Right cardiac atrium (tissue), 5 donors: ENCODE data around the gene MINDY4. TPM values are rescaled to one million over a fixed set of nuclear protein-coding genes. Genes with fewer than 3 reads are reported as not detected.
A peak's percentile ranks its signal among the peaks of the same experiment; 100 is the strongest.

Experiments used
- ATAC-seq, 2 donors: fragments of 200-7000 bp; cut with Tn5 transposase; one replicate each; pipeline versions ENCODE4 v1.8.0 to v1.9.1; 2020; ENCODE audit warnings: moderate library complexity in 2 of 2, mild to moderate bottlenecking in 1 of 2
- DNase-seq, 3 donors: peaks; one replicate each; pipeline ENCODE4 v3.0.0-alpha.2; 2020
- H3K27ac ChIP-seq: one replicate; pipeline ENCODE4 v1.5.1; 2013; ENCODE audit warnings: mild to moderate bottlenecking, low read length, control low read depth, moderate library complexity
- H3K27me3 ChIP-seq: one replicate; pipeline ENCODE4 v1.6.1; 2013; ENCODE audit not compliant: control insufficient read depth, insufficient read depth
- H3K4me1 ChIP-seq: one replicate; pipeline ENCODE4 v1.6.1; 2013; ENCODE audit warnings: low read length; ENCODE audit not compliant: control insufficient read depth, insufficient read depth
- H3K4me3 ChIP-seq: one replicate; pipeline ENCODE4 v1.5.1; 2013; ENCODE audit warnings: low read length, control low read depth
- H3K9me3 ChIP-seq: one replicate; pipeline ENCODE4 v1.6.1; 2013; ENCODE audit warnings: low read length; ENCODE audit not compliant: control insufficient read depth
- WGBS: extraction: QIAGEN DNeasy Blood & Tissue Kit; methylation state at CpG from one replicate; pipeline ENCODE4 v1.1.7; 2013; 5-methylcytosine and 5-hydroxymethylcytosine counted together
- intact Hi-C, 4 donors: fragments of 100-400 bp; cut with DNase I; formaldehyde crosslinking; loops; one replicate each; pipeline versions ENCODE4 v1.11.0 to v1.14.0; 2022 to 2023
- polyA plus RNA-seq: library from polyadenylated mRNA; stranded (reverse); fragments of 200-250 nt; gene quantifications from one replicate; pipeline ENCODE4 v1.2.3, GENCODE V29; 2013
- total RNA-seq, 4 donors: library from RNA; stranded (reverse); fragmentation: NEBNext Ultra II Directional; extraction: Animal tissue kit (Norgen Biotek cat#: 25700); gene quantifications; one replicate each; pipeline ENCODE4 v1.2.1, GENCODE V29; 2021
- donor health status: healthy with polysubstance abuse.
- donor health status: DM: no; HTN: yes; CAD: no.
- donor health status: DM: no; HTN: no; CAD: no.
- donor health status: DM: no; HTN: yes; CAD: no; lungs with severe emphysema.
- donor health status: DM: yes; HTN: yes; CAD: no.

Gene MINDY4
- total and polyA plus RNA-seq, 5 donors = 2.3 to 6.0 (median 5.2) TPM

DNA sequence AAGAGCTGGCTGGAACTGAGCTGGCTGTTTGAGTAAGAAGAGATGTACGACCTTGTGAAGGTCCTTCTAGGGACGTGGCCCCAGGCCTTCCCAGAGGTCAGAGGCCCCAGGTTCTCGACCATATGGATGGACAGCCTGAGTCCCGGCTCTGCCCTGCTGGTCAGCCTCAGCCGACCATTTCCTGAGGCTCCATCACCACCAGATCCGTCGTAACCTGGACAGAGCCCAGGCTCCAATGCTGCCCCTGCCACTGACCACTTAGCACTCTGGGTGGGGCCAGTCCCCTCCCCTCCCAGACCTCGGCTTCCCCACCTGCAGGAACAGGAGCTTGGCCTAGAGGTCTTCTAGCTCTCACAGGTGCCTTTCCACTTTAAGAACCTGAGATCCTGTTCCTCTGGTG lies 29.9 kb upstream of the MINDY4 start:
- no peaks in the 10 kb centered on the region for H3K27me3 ChIP-seq
- intact Hi-C loops = loop anchor here in 1 of 4 donors (5.0 kb wide), 1 partner anchor 59 kb away; the partner anchor contains the start of gene CRHR2
- H3K9me3 ChIP-seq = no peaks in the 10 kb centered on the region
- no peak overlapping the region for H3K27ac ChIP-seq
- DNase-seq (no peak), ATAC-seq (no peak)
- H3K4me1 ChIP-seq = no peaks in the 10 kb centered on the region
- H3K4me3 ChIP-seq = no peak overlapping the region
- WGBS = 88% methylated on average over 8 of the region's 8 CpGs

DNA sequence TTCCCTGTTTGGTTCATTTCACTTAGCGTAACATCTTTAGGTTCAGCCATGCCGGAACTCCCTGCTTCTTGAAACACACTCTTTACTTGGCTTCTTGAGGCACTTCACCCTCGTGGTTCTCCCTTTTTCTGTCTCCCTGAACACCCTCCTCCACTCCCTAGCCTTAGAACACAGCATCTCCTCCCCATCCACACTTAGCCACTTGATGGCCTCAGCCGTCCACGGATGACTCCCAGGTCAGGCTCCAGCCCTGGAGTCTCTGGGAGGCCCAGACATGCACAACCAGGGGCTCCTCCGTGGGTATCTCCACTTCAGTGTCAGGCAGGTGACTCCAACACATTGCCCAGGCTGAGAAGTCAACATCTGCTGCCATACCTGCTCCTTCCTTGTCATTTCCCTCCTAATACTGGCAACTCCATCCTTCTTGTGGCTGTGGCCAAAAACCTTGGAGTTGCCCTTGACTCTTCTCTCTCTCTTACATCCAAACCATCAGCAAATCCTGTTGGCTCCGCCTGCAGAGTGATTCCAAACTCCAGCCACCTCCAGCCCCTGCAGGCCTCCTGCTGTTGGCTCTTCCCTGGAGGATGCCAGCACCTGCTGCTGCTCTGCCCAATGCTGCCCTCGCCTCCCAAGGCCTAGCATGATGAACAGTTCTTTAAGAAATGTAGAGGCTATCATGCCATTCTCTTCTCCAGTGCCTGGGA lies 27.7 kb upstream of the MINDY4 start:
- intact Hi-C loops = loop anchor here in 1 of 4 donors (5.0 kb wide), 1 partner anchor 61 kb away; the partner anchor contains the start of gene CRHR2
- WGBS = 59% methylated on average over 8 of the region's 8 CpGs
- no peaks in the 10 kb centered on the region for H3K27me3 ChIP-seq

DNA sequence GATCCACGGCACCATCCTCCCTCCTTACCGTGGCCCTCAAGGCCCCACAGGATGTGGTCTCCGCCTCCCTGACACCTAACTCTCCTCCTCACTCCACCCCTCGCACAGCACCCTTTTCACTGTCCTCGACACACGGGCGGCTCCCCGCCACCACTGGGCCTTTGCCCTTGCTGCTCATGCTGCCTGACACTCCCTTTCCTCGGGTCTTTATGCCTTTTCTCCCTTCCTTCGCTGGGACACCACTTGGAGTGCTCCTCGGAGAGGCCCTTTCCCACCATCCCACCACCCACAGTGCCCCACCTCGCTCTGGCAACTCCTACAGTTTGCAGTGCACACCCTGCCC lies 27.2 kb upstream of the MINDY4 start:
- Histone ChIP-seq H3K27me3 (no peaks in the 10 kb centered on the region), H3K9me3 (no peaks in the 10 kb centered on the region), H3K4me3 (no peak overlapping the region), H3K4me1 (no peaks in the 10 kb centered on the region), H3K27ac (no peak overlapping the region)
- intact Hi-C loops = loop anchor here in 1 of 4 donors (5.0 kb wide), 1 partner anchor 62 kb away; the partner anchor contains the start of gene CRHR2
- no peak for ATAC-seq
- WGBS = 92% methylated on average over 12 of the region's 12 CpGs
- DNase-seq = peak in 1 of 3 donors; percentile 51

More for the DNA sequence above, 27.7 kb upstream of the MINDY4 start:
- DNase-seq = peak in 2 of 3 donors; percentile 79 to 83
- no peaks in the 10 kb centered on the region for H3K4me1 ChIP-seq
- peak; percentile 79 for ATAC-seq
- H3K4me3 ChIP-seq = no peak overlapping the region
- H3K27ac ChIP-seq = no peak overlapping the region
- H3K9me3 ChIP-seq = no peaks in the 10 kb centered on the region

DNA sequence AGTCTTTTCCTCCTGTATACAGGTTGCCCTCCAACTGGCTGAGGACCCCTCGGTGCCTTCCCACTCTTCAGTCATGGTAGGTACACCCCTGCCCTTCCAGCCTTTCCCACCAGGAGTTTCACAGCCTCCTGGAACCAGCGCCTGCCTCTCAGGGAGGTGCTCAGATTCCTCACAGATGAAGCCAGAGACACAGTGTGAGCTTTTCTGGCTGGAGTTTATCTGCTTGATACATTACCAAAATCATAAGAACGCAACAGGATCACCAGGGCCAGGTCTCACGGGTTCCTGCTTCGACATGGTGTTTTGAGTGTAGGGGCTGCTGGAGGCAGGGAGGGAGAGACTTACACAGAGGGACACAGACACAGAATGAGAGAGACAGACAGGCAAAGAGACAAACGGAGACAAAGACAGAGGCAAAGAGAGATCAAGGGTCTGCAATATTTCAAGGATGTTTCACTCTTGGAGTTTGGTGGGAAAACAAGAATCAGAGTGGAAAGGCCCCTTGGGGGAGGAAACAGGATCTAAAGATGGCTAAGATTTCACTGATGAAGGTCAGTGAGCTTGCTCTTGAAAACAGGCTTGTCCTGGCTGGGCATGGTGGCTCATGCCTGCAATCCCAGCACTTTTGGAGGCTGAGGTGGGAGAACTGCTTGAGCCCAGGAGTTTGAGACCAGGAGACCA lies 25.8 kb upstream of the MINDY4 start:
- Histone ChIP-seq H3K9me3 (no peaks in the 10 kb centered on the region), H3K4me1 (peaks cover 1% of the 10 kb centered on the region), H3K27me3 (no peaks in the 10 kb centered on the region), H3K27ac (no peak overlapping the region), H3K4me3 (no peak overlapping the region)
- peak in 1 of 3 donors; percentile 47 for DNase-seq
- intact Hi-C loops = no loop called here
- 47% methylated on average over 6 of the region's 6 CpGs for WGBS
- ATAC-seq = no peak

DNA sequence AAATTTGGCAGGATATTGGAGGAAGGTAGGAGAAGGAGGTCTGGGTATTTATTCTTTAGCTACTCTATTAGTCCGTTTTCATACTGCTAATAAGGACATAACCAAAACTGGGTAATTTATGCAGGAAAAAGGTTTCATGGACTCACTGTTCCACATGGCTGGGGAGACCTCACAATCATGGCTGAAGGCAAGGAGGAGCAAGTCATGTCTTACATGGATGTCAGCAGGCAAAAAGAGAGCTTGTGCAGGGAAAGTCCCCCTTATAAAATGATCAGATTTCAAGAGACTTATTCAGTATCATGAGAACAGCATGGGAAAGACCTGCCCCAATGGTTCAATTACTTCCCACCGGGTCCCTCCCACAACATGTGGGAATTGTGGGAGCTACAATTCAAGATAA lies 21.2 kb upstream of the MINDY4 start:
- 50% methylated on average over 2 of the region's 2 CpGs for WGBS
- H3K9me3 ChIP-seq = no peaks in the 10 kb centered on the region
- H3K27me3 ChIP-seq = no peaks in the 10 kb centered on the region
- intact Hi-C loops = no loop called here
- H3K27ac ChIP-seq = peak overlapping the region; percentile 73
- DNase-seq (no peak), ATAC-seq (no peak)
- H3K4me1 ChIP-seq = peaks cover 5% of the 10 kb centered on the region
- no peak overlapping the region for H3K4me3 ChIP-seq

DNA sequence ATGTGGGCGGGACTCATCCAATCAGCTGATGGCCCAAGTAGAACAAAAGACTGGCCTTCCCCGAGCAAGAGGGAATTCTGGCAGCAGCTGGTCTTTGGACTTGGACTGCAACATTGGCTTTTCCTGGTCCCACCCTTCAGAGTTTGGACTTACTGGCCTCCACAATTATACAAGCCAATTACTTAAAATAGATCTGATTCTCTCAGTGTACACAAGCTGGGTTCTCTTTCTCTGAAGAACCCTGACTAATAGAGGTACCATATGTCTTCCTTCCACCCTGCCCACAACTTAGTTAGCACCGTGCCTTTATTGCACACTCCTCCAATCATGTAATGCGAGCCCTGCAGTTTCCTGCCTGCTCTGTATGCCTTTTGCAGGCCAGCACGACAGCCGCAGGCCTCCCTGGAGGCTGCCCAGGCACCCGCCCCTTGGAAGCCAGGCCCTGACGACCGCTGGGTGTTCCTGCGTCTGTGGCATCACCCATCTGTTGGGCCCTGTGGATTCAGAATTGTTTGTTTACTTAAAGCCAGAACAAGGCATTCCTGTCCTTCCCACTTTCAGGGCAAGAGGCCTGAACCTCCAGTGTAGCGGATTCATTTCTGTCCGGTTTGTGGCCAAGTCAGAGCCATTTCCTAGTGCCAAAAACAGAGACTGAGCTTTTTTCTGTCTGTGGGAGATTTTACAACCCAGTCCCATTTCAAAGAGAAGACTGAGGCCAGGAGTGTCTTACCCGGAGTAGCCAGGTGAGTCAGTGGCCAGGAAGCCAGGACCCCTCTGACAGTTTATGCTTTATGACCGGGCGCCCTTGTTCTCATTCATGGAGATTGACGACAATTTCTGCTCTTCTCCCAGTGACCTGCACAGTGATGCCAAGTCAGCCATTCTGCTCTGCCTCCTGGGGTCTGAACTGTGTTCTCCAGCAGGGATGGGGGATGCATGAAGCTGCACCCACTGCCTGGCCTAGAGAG lies 20.2 kb upstream of the MINDY4 start:
- H3K9me3 ChIP-seq = no peaks in the 10 kb centered on the region
- intact Hi-C loops = no loop called here
- WGBS = 35% methylated on average over 16 of the region's 16 CpGs
- H3K27me3 ChIP-seq = no peaks in the 10 kb centered on the region
- peak overlapping the region; percentile 13 for H3K4me3 ChIP-seq
- ATAC-seq (peak; percentile 75 to 79), DNase-seq (peak; percentile 86 to 94 (median 94))
- H3K27ac ChIP-seq = peak overlapping the region; percentile 87
- peaks cover 5% of the 10 kb centered on the region for H3K4me1 ChIP-seq

DNA sequence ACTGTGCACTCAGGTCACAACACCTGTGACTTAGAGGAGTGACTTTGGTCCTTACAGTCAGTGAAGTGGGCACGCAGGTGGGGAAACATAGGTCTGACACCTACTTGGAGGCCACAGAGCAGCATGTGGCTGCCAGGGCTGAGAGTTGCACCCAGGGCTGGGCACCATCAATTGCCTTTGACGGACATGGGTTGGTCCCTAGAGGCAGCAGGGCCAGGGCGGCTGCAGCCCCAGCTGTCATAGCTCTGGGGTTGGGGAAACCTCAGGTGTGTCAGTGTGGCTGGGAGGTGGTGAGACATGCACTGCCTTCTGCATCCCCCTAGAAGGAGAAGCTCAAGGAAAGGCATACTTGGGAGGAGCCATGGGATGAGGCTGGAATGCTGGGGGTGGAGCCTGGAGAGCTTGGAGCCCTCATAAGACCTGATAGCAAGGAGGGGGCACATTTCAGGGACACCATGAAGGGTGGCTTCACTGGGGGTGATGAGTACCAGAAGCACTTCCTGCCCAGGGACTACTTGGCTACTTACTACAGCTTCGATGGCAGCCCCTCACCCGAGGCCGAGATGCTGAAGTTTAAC lies 19.4 kb upstream of the MINDY4 start, which contains the start of gene INMT:
Gene INMT (plus strand): TSS at position 440 of the 578 bp plus-strand sequence. CDS start 16 bp downstream, at position 456.
- H3K27ac ChIP-seq = peak within 1 kb of the TSS; percentile 87
- intact Hi-C loops = no loop called here

DNA sequence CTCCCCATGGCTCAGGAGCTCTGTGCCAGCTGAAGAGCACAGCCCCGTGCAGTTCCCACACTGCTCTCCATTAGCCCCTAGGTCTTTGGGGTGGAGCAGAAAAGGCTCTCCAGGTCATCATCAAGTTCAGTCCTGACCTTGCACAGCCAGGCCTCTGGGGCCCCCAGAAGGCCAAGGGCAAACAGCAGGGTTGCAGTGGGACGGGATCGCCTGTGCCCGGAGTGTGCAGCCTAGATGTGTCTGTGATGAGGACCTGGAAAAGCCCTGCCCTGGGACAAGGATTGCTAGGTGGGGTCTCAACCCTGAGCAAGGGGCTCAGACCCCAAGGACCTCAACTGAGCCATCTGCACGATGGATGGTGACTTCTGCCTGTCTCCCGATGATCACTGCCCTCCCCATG lies 18.7 kb upstream of the MINDY4 start:
- peaks cover 5% of the 10 kb centered on the region for H3K4me1 ChIP-seq
- intact Hi-C loops = no loop called here
- H3K4me3 ChIP-seq = peak overlapping the region; percentile 55
- ATAC-seq (peak in 1 of 2 donors; percentile 1), DNase-seq (peak in 1 of 3 donors; percentile 50)
- no peaks in the 10 kb centered on the region for H3K27me3 ChIP-seq
- peak overlapping the region; percentile 87 for H3K27ac ChIP-seq
- no peaks in the 10 kb centered on the region for H3K9me3 ChIP-seq
- WGBS = 54% methylated on average over 6 of the region's 6 CpGs

More for the DNA sequence above, 19.4 kb upstream of the MINDY4 start, which contains the start of gene INMT:
- peak; percentile 57 to 69 for ATAC-seq
- DNase-seq = peak in 2 of 3 donors; percentile 69 to 88
- Histone ChIP-seq H3K4me3 (peak within 1 kb of the TSS; percentile 55), H3K9me3 (no peaks in the 10 kb centered on the region), H3K4me1 (peaks cover 5% of the 10 kb centered on the region), H3K27me3 (no peaks in the 10 kb centered on the region)
- 50% methylated on average over 6 of the region's 6 CpGs for WGBS

DNA sequence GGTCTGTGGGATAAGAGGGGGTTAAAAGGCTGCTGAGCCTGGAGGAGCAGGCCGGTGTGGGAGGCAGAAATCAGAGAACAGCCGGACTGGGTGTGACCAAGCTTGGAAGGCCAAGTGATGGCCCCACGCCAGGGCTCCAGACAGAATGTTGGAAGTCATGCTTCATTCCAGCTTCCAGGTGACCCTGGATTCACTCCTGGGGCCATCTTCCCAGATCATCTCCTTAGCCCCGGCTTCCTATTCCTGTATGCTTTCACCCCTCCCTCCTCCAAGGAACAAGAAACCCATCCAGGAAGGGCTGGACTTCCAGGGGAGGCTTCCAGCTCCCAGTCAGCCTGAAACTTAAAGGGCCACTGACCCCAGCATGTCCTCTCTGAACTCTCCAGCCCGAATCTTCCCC lies 18.2 kb upstream of the MINDY4 start:
- Histone ChIP-seq H3K4me3 (peak overlapping the region; percentile 55), H3K4me1 (peaks cover 5% of the 10 kb centered on the region), H3K27ac (peak overlapping the region; percentile 87), H3K9me3 (no peaks in the 10 kb centered on the region), H3K27me3 (no peaks in the 10 kb centered on the region)
- peak; percentile 30 to 71 for ATAC-seq
- 8% methylated on average over 5 of the region's 5 CpGs for WGBS
- peak; percentile 86 to 94 (median 91) for DNase-seq
- intact Hi-C loops = no loop called here

DNA sequence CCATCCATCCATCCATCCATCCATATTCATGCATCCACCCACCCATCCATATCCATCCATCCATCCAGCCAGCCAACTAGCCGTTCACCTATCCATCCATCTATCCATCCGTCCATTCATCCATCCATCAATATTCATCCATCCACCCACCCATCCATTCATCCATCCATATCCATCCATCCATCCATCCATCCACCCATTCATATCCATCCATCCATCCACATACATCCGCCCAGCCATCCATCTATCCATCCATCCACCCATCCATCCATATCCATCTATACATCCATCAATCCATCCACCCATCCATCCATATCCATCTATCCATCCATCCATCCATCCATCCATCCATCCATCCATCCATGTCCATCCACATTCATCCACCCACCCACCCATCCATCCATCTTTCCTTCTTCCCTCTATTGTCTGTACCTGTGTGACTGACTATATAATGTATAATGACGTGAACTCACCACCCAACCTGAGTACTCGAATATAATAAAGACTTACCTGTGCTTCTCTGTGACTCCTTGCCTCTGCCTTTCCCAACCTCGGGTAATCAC lies 16.8 kb upstream of the MINDY4 start:
- H3K9me3 ChIP-seq = no peaks in the 10 kb centered on the region
- peak overlapping the region; percentile 55 for H3K4me3 ChIP-seq
- H3K27ac ChIP-seq = no peak overlapping the region
- 88% methylated on average over 6 of the region's 6 CpGs for WGBS
- no peak for ATAC-seq
- intact Hi-C loops = no loop called here
- H3K27me3 ChIP-seq = no peaks in the 10 kb centered on the region
- DNase-seq = no peak
- H3K4me1 ChIP-seq = peaks cover 5% of the 10 kb centered on the region
